Skin of body (tissue), 2 donors: ENCODE data around the gene PTPN22. TPM values are rescaled to one million over a fixed set of nuclear protein-coding genes. Genes with fewer than 3 reads are reported as not detected.

ENCODE experiments used
- DNase-seq: peaks from one replicate; lab custom pipeline; 2025; lab: John Stamatoyannopoulos, UW
- total RNA-seq: library from RNA; depleted of rRNA; stranded (reverse); fragments of >200 nt; gene quantifications from one replicate; pipeline ENCODE4 v1.2.3, GENCODE V29; 2014

The PTPN22 gene
- 2.6 TPM for total RNA-seq

GRCh38 chr1:113871597-113872113 lies at the start of gene PTPN22:
Gene PTPN22 (minus strand): TSS chr1:113871712.
- no peak for DNase-seq

- DNase-seq, result no peak
These were observed 46.7 kb upstream of the PTPN22 start for GRCh38 chr1:113918243-113918642.

- DNase-seq, result no peak
These were observed 46.0 kb upstream of the PTPN22 start for GRCh38 chr1:113917400-113918082.

- no peak for DNase-seq
These were observed 45.5 kb upstream of the PTPN22 start for GRCh38 chr1:113916974-113917373.

- no peak for DNase-seq
These were observed 42.6 kb upstream of the PTPN22 start for GRCh38 chr1:113913887-113914664.

DNA sequence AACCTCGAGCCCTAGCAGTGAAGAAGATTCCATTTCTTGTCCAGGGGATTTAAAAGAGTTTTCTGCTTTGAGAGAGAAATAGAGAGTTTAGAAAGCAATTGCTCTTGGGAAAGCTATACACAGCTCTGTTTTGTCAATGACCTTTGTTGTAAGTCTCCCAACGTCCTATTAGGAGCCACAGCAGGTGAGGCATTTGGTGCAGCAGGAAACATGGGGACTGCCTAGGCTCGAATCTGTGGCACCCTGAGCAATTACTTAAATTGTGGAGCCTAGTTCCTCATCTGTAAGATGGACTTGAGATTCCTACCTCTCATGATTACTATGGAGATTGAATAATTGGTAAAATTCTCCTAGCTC lies 41.8 kb upstream of the PTPN22 start:
- DNase-seq, result no peak

- peak; percentile 19 for DNase-seq
These were observed 41.2 kb upstream of the PTPN22 start for GRCh38 chr1:113912594-113913311.

GRCh38 chr1:113905435-113905861 lies 33.9 kb upstream of the PTPN22 start:
- no peak for DNase-seq

DNA sequence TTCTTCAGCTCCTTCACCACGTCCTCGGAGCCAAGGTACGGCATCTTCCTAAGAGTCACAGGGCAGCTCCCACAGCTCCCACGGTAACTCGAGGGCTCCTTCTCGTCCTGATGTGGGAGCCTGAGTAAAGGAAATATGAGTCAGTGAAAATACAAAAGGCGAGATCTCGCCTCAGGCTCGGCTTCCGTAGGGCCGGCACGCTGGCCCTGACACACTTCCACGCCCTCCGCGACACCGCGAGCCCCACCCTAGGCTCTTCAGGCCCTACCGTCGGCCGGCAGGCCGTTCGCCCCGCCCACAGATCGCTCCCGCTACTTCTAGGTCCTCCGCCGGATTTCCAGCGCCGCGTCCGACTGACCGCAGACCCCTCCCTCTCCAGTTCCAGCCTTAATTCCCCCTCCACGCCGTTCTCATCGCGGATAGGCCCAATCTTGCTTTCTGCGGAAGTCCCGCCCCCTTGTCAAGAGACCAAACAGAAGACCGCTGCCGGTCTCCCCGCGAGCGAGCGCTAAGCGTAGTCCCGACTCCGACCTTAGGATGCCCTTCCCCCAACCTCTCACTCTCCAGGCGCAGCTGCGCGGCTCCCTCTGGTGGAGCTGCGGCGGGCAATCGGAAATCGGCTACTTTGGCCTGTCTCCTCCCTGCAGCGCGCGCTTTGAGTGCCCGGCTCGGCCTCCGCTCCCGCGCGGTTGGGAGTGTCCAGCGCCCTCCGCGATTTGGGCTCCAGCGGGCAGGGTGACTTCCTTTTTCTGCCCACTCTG lies 33.3 kb upstream of the PTPN22 start, which contains the start of the genes AP4B1 and DCLRE1B:
Gene AP4B1, minus strand, starts transcription at position 126 of the 761 bp plus-strand sequence. Its CDS starts 82 bp downstream, at position 44.
Gene DCLRE1B, plus strand, starts transcription at position 653 of the 761 bp plus-strand sequence. CDS start 261 bp downstream, outside the sequence.
- peak; percentile 99 for DNase-seq

DNA sequence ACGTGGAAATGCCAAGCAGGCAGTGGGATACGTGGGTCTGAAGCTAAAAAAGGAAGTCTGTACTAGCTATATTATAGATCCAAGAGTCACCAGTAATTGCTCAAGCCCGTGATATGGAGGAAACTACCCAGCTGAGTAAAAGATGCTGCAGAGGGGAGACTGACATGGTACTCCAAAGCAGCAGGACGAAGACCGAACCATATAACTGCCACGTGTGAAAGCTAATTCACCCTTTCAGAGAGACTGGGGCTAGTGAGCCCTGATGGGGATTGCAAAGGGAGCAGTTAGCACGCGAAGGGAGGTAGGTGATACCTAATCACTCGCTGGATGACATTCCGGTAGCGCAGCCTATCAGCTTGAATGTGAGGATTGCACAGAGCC lies 32.8 kb upstream of the PTPN22 start:
- peak; percentile 83 for DNase-seq

- DNase-seq, result no peak
These were observed 32.2 kb upstream of the PTPN22 start for GRCh38 chr1:113903501-113904292.

- DNase-seq, result no peak
These were observed 29.7 kb upstream of the PTPN22 start for GRCh38 chr1:113901191-113901590.

DNA sequence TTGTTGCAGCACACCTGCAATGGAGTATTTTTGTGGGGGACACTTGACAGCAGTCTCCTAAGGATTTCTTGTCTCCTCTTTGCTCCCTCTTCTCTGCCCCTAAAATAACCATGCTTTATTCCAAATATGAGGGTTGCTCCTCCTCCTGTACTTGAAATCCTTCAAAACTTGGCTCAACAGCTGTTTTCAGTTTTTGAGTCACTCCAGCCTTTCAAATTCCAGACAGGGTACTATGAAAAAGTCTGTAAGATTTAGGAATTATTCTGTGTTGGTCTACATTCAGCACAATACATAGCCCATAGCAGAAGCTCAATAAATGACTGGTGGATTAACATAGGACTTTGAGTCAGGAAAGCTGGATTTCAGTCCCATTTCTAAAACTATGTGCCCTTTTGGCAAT lies 27.6 kb upstream of the PTPN22 start:
- DNase-seq, result no peak

GRCh38 chr1:113898241-113898814 lies 26.8 kb upstream of the PTPN22 start:
- no peak for DNase-seq

- no peak for DNase-seq
These were observed 24.4 kb upstream of the PTPN22 start for GRCh38 chr1:113895961-113896360.

DNA sequence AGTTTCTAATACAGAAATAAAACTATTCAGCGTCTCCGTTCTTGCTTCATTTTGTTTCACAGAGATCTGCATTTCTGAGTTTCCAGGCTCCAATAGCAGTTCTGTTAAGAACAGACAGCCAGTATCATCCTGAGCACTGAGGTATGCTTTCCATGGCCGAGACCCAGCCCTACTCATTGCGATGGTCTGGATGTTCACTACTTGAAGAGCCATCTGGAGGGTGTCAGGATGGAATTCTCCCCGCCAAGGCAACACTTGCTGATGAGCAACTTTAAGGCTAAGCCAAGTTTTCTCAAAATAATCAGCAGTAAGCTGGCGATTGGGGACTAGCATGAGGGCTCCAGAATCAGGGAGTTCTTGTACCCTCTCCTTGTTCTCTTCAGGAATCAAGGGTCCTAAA lies 23.6 kb upstream of the PTPN22 start:
- no peak for DNase-seq

GRCh38 chr1:113893267-113893666 lies 21.8 kb upstream of the PTPN22 start:
- no peak for DNase-seq

DNA sequence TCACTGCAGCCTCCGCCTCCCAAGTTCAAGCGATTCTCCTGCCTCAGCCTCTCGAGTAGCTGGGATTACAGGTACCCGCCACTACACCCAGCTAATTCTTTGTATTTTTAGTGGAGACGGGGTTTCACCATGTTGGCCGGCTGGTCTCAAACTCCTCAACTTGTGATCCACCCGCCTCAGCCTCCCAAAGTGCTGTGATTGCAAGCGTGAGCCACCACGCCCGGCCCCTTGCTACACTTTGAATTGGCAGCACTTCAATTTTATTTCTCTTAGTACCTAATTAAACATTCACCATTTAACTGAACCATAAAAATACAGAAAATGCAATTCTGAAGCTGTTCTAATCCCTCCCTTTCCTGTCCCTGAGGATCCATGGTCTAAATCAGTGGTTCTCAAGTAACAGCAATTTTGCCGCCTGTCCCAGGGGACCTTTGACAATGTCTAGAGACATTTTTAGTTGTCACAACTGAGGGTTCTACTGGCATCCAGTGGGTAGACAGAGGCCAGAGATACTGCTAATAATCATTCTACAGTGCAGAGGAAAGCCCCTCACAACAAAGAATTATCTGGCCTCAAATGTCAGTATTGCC lies 20.2 kb upstream of the PTPN22 start:
- DNase-seq, result no peak

- DNase-seq, result no peak
These were observed 19.3 kb upstream of the PTPN22 start for GRCh38 chr1:113890816-113891215.
